Caco-2 (cell line): ENCODE results near the gene CYP17A1. TPM values are rescaled to one million over a fixed set of nuclear protein-coding genes. Genes with fewer than 3 reads are reported as not detected.

ENCODE experiments used
- BruUV-seq: library from RNA; stranded (reverse); fragments of 400-500 nt; replicated peaks from 2 replicates; lab custom pipeline; 2021; lab: Mats Ljungman, UMichigan
- CTCF ChIA-PET: fragments of 300-600 bp; sonication (Branson Sonifier 250); formaldehyde crosslinking; loops from one replicate; lab custom pipeline; 2022; ENCODE audit warnings: antibody characterized with exemption; lab: Charles Lee
- POLR2A ChIA-PET: fragments of 300-600 bp; sonication (Branson Sonifier 250); formaldehyde crosslinking; loops from one replicate; lab custom pipeline; 2022; ENCODE audit warnings: antibody characterized with exemption; lab: Charles Lee
- DNase-seq, 2 experiments: peaks; one replicate each; pipeline versions ENCODE4 v3.0.0 to v3.0.0-alpha.2; 2020 to 2022
- H3K27me3 ChIP-seq: replicated peaks from 2 replicates; pipeline ENCODE4 v1.6.0; 2011; ENCODE audit warnings: low read length; ENCODE audit not compliant: control insufficient read depth, insufficient read depth
- H3K36me3 ChIP-seq: 2 replicates; pipeline ENCODE4 v1.5.1; 2011; ENCODE audit warnings: low read length; ENCODE audit not compliant: control insufficient read depth, insufficient read depth
- H3K4me1 ChIP-seq: fragments of 250-450 bp; sonication (Bioruptor Pico); 2 replicates; pipeline ENCODE4 v1.5.1; 2020; ENCODE audit warnings: mild to moderate bottlenecking
- H3K4me3 ChIP-seq: 2 replicates; pipeline ENCODE4 v1.5.1; 2011; ENCODE audit warnings: low read depth, mild to moderate bottlenecking, control low read depth, low read length
- H3K9me3 ChIP-seq: fragments of 250-450 bp; sonication (Bioruptor Pico); 2 replicates; pipeline ENCODE4 v1.5.1; 2020; ENCODE audit warnings: mild to moderate bottlenecking, moderate library complexity
- H3K27ac Mint-ChIP-seq: one replicate; pipeline ENCODE4 v1.8.0; 2022; ENCODE audit warnings: mixed read lengths; ENCODE audit not compliant: unreplicated experiment
- H3K27me3 Mint-ChIP-seq: one replicate; pipeline ENCODE4 v1.8.0; 2022; ENCODE audit warnings: mixed read lengths; ENCODE audit not compliant: insufficient read depth, unreplicated experiment
- H3K36me3 Mint-ChIP-seq: one replicate; pipeline ENCODE4 v1.8.0; 2022; ENCODE audit warnings: mild to moderate bottlenecking, mixed read lengths; ENCODE audit not compliant: insufficient read depth, unreplicated experiment
- H3K4me1 Mint-ChIP-seq: one replicate; pipeline ENCODE4 v1.8.0; 2022; ENCODE audit warnings: low read depth, mixed read lengths; ENCODE audit not compliant: unreplicated experiment
- H3K4me3 Mint-ChIP-seq: one replicate; pipeline ENCODE4 v1.8.0; 2022; ENCODE audit warnings: mild to moderate bottlenecking, moderate library complexity, mixed read lengths; ENCODE audit not compliant: unreplicated experiment
- H3K9me3 Mint-ChIP-seq: one replicate; pipeline ENCODE4 v1.8.0; 2022; ENCODE audit warnings: mixed read lengths; ENCODE audit not compliant: unreplicated experiment
- CTCF ChIP-seq, 2 experiments: fragments of 200-600 bp in 1 of 2; IDR thresholded peaks; 1 replicate in 1 of 2; 2 replicates in 1 of 2; pipeline versions ENCODE4 v1.5.1 to v1.8.0; 2011 to 2022; ENCODE audit warnings: antibody characterized with exemption in 1 of 2, control low read depth in 1 of 2, inconsistent platforms in 1 of 2, low read depth in 1 of 2, low read length in 1 of 2, mild to moderate bottlenecking in 1 of 2, moderate library complexity in 1 of 2; ENCODE audit not compliant: insufficient read depth in 1 of 2, severe bottlenecking in 1 of 2, unreplicated experiment in 1 of 2
- intact Hi-C: fragments of 100-400 bp; cut with micrococcal nuclease; formaldehyde crosslinking; loops from one replicate; pipeline ENCODE4 v1.10.0; 2022; ENCODE audit not compliant: unreplicated experiment
- total RNA-seq: library from RNA; stranded (reverse); gene quantifications from 2 replicates; pipeline ENCODE4 v1.2.3, GENCODE V29; 2022

Gene CYP17A1
- total RNA-seq, 1 experiment from 2014 or later: not detected

DNA sequence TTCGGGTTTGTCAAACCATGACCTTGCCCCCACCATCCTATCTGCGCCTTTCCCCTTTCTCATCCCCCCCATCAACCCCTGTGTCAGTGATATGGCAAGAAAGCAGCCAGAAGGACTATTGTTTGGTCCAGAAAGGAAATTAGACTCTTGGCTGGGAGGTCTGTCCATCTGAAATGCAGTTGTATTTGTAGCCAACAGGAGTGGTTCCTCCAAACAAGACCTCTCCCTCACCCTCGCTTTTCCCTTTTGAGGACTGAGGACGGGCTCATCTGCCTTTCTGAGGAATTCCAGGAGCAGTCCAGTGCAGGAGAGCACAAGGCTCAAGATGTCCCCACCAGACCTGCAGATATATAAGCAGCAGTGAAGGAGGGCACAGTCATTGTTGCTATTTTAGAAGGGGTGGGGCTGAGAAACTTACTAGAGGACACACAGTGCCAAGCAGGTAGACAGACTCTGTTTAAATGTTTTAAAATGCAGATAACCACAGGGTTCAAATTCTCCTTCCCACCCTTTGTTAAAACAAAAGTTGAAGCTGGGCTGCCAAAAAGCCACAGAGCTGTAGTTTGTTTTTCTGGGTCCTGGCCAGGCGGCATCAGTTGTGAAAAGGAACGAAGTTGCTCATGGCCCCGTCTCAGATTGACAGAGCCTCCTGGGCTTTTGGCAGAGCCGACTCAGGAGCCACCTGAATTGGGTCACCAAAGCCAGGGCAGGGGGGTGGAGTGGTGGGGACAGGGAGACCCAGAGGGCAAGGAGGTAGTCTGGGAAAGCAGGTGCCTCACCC, 37.3 kb downstream of the CYP17A1 start:
- Mint-ChIP-seq H3K9me3 (no peaks in the 10 kb centered on the region), H3K27me3 (no peaks in the 10 kb centered on the region), H3K4me1 (peaks cover 7% of the 10 kb centered on the region), H3K27ac (no peak overlapping the region), H3K4me3 (no peak overlapping the region), H3K36me3 (peaks cover 14% of the 10 kb centered on the region)
- no TSS peak for BruUV-seq
- Histone ChIP-seq H3K9me3 (no peaks in the 10 kb centered on the region), H3K4me1 (no peaks in the 10 kb centered on the region), H3K36me3 (no peaks in the 10 kb centered on the region; the same call in 1 of the 2 replicates), H3K27me3 (no peaks in the 10 kb centered on the region), H3K4me3 (no peak overlapping the region)
- intact Hi-C loops: no loop called here
- TF ChIP-seq CTCF (IDR thresholded peaks at IDR 0.05; ENCODE audit: insufficient read depth in 1 of 2, low read depth in 1 of 2, low read length in 1 of 2, severe bottlenecking in 1 of 2, unreplicated experiment in 1 of 2): no peak
- CTCF ChIA-PET: no interaction called here
- POLR2A ChIA-PET: no interaction called here
- no peak for DNase-seq

- no peaks in the 10 kb centered on the region for H3K9me3 Mint-ChIP-seq
- Histone ChIP-seq H3K27me3 (no peaks in the 10 kb centered on the region), H3K4me3 (no peak overlapping the region), H3K9me3 (no peaks in the 10 kb centered on the region), H3K36me3 (no peaks in the 10 kb centered on the region), H3K4me1 (no peaks in the 10 kb centered on the region)
- H3K4me1 Mint-ChIP-seq: no peaks in the 10 kb centered on the region
- H3K27me3 Mint-ChIP-seq: no peaks in the 10 kb centered on the region
- no TSS peak for BruUV-seq
- H3K4me3 Mint-ChIP-seq: no peak overlapping the region
- no peak for DNase-seq
- intact Hi-C loops: no loop called here
- TF ChIP-seq CTCF (IDR thresholded peaks at IDR 0.05; ENCODE audit: insufficient read depth in 1 of 2, low read depth in 1 of 2, low read length in 1 of 2, severe bottlenecking in 1 of 2, unreplicated experiment in 1 of 2): no peak
- no peak overlapping the region for H3K27ac Mint-ChIP-seq
- no peaks in the 10 kb centered on the region for H3K36me3 Mint-ChIP-seq
- POLR2A ChIA-PET: no interaction called here
- CTCF ChIA-PET: no interaction called here
Observed at GRCh38 chr10:102796407-102797176, 40.6 kb downstream of the CYP17A1 start.

GRCh38 chr10:102795453-102796406, 41.5 kb downstream of the CYP17A1 start:
- CTCF ChIA-PET: interaction anchor here (0.6 kb wide), 1 partner anchor 157 kb away, joined by 3 read pairs; no protein-coding TSS in a partner anchor
- no TSS peak for BruUV-seq

More at GRCh38 chr10:102795453-102796406, 41.5 kb downstream of the CYP17A1 start:
- Histone ChIP-seq H3K27me3 (no peaks in the 10 kb centered on the region), H3K4me3 (no peak overlapping the region), H3K36me3 (no peaks in the 10 kb centered on the region), H3K4me1 (no peaks in the 10 kb centered on the region), H3K9me3 (no peaks in the 10 kb centered on the region)
- no peaks in the 10 kb centered on the region for H3K27me3 Mint-ChIP-seq
- H3K4me3 Mint-ChIP-seq: no peak overlapping the region
- POLR2A ChIA-PET: no interaction called here
- no peaks in the 10 kb centered on the region for H3K9me3 Mint-ChIP-seq
- H3K4me1 Mint-ChIP-seq: no peaks in the 10 kb centered on the region
- intact Hi-C loops: no loop called here
- no peak for DNase-seq
- no peak overlapping the region for H3K27ac Mint-ChIP-seq
- TF ChIP-seq CTCF (IDR thresholded peaks at IDR 0.05; ENCODE audit: insufficient read depth in 1 of 2, low read depth in 1 of 2, low read length in 1 of 2, severe bottlenecking in 1 of 2, unreplicated experiment in 1 of 2): no peak
- no peaks in the 10 kb centered on the region for H3K36me3 Mint-ChIP-seq
